Prostate gland (tissue), 2 donors: ENCODE results near the gene UBR3. TPM values are rescaled to one million over a fixed set of nuclear protein-coding genes. Genes with fewer than 3 reads are reported as not detected.
"Not testable (repeated sequence)": the region's sequence is repeated elsewhere in the genome, so short reads cannot be mapped to it uniquely, and the experiment has no call there.

Experiments
- DNase-seq: peaks from one replicate; pipeline ENCODE4 v3.0.0-alpha.2; 2019; ENCODE audit warnings: low spot score
- H3K27ac ChIP-seq, 2 donors: fragments of 200-600 bp; sonication (generic); 2 replicates each; pipeline ENCODE4 v1.5.1; 2017 to 2019
- H3K27me3 ChIP-seq: fragments of 200-600 bp; sonication (generic); replicated peaks from 2 replicates; pipeline ENCODE4 v1.5.1; 2019; ENCODE audit not compliant: insufficient read depth
- H3K36me3 ChIP-seq, 2 donors: fragments of 200-600 bp; sonication (generic); 1 replicate in 1 of 2; 2 replicates in 1 of 2; pipeline versions ENCODE4 v1.5.1 to v1.8.1; 2017 to 2019
- H3K4me1 ChIP-seq: fragments of 200-600 bp; sonication (generic); replicated peaks from 2 replicates; pipeline ENCODE4 v1.5.1; 2019
- H3K4me3 ChIP-seq, 2 donors: fragments of 200-600 bp; sonication (generic); 2 replicates each; pipeline ENCODE4 v1.5.1; 2017 to 2019
- H3K9me3 ChIP-seq: fragments of 200-600 bp; sonication (generic); 2 replicates; pipeline ENCODE4 v1.5.1; 2017
- CTCF ChIP-seq, 4 experiments: fragments of 200-600 bp in 2 of 4; fragments of 450-650 bp in 2 of 4; sonication (generic) in 2 of 4; IDR thresholded peaks; 1 replicate in 3 of 4; 2 replicates in 1 of 4; pipeline ENCODE4 v1.5.1; 2016 to 2019; ENCODE audit warnings: antibody characterized with exemption in 4 of 4, mild to moderate bottlenecking in 2 of 4, moderate library complexity in 2 of 4
- POLR2A ChIP-seq: fragments of 450-650 bp; IDR thresholded peaks from one replicate; pipeline ENCODE4 v1.6.1; 2016; ENCODE audit warnings: antibody characterized with exemption, mild to moderate bottlenecking
- POLR2AphosphoS5 ChIP-seq: sonication (generic); formaldehyde crosslinking; IDR thresholded peaks from one replicate; pipeline ENCODE4 v1.6.1; 2017; ENCODE audit warnings: antibody characterized with exemption
- WGBS: methylation state at CpG from one replicate; pipeline ENCODE4 v1.1.5; 2018; 5-methylcytosine and 5-hydroxymethylcytosine counted together
- intact Hi-C: fragments of 100-400 bp; cut with DNase I; formaldehyde crosslinking; loops from one replicate; pipeline ENCODE4 v1.14.2; 2022
- total RNA-seq, 2 donors: library from RNA; depleted of rRNA; stranded (reverse); fragments of >200 nt; gene quantifications; one replicate each; pipeline ENCODE4 v1.1.0, GENCODE V29; 2016

The UBR3 gene
- total RNA-seq, 2 donors from 2014 or later = 41.1 to 89.9 TPM

GRCh38 chr2:169838743-169839489 lies 11.7 kb downstream of the UBR3 start:
- H3K27me3 ChIP-seq = no peaks in the 10 kb centered on the region
- H3K9me3 ChIP-seq = no peaks in the 10 kb centered on the region
- no peak overlapping the region for H3K27ac ChIP-seq
- WGBS = 98% methylated on average over 2 of the region's 2 CpGs
- H3K4me3 ChIP-seq = no peak overlapping the region
- intact Hi-C loops = no loop called here
- no peaks in the 10 kb centered on the region for H3K36me3 ChIP-seq
- DNase-seq = no peak
- no peaks in the 10 kb centered on the region for H3K4me1 ChIP-seq
- no peak for TF ChIP-seq POLR2A
- no peak for TF ChIP-seq POLR2AphosphoS5
- TF ChIP-seq CTCF (IDR thresholded peaks at IDR 0.05) = no peak

GRCh38 chr2:169839954-169840746 lies 12.9 kb downstream of the UBR3 start:
- Histone ChIP-seq H3K4me1 (no peaks in the 10 kb centered on the region), H3K4me3 (no peak overlapping the region), H3K27me3 (no peaks in the 10 kb centered on the region), H3K27ac (no peak overlapping the region), H3K36me3 (no peaks in the 10 kb centered on the region), H3K9me3 (no peaks in the 10 kb centered on the region)
- TF ChIP-seq POLR2AphosphoS5 (no peak), POLR2A (no peak), CTCF (IDR thresholded peaks at IDR 0.05) (no peak)
- DNase-seq = no peak
- 58% methylated on average over 10 of the region's 10 CpGs for WGBS
- intact Hi-C loops = no loop called here

GRCh38 chr2:169840747-169841142 lies 13.5 kb downstream of the UBR3 start:
- Histone ChIP-seq H3K36me3 (no peaks in the 10 kb centered on the region), H3K27me3 (no peaks in the 10 kb centered on the region), H3K9me3 (no peaks in the 10 kb centered on the region), H3K4me1 (no peaks in the 10 kb centered on the region), H3K4me3 (no peak overlapping the region), H3K27ac (no peak overlapping the region)
- no peak for DNase-seq
- no peak for TF ChIP-seq POLR2AphosphoS5
- TF ChIP-seq CTCF (IDR thresholded peaks at IDR 0.05) = no peak
- intact Hi-C loops = no loop called here
- WGBS = 100% methylated on average over 2 of the region's 2 CpGs

DNA sequence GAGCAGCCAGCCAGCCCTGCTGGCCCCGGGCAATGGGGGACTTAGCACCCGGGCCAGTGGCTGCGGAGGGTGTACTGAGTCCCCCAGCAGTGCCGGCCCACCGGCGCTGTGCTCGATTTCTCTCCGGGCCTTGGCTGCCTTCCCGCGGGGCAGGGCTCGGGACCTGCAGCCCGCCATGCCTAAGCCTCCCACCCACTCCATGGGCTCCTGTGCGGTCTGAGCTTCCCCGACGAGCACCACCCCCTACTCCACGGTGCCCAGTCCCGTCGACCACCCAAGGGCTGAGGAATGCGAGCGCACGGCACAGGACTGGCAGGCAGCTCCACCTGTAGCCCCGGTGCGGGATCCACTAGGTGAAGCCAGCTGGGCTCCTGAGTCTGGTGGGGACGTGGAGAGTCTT lies 14.4 kb downstream of the UBR3 start:
- H3K4me1 ChIP-seq, H3K27ac ChIP-seq, H3K4me3 ChIP-seq, intact Hi-C loops, DNase-seq, H3K27me3 ChIP-seq, H3K9me3 ChIP-seq, H3K36me3 ChIP-seq: not testable (repeated sequence)
- 95% methylated on average over 23 of the region's 24 CpGs for WGBS

GRCh38 chr2:169845016-169845415 lies 17.8 kb downstream of the UBR3 start:
- H3K27me3 ChIP-seq = no peaks in the 10 kb centered on the region
- H3K9me3 ChIP-seq = no peaks in the 10 kb centered on the region
- no peak overlapping the region for H3K4me3 ChIP-seq
- no peak for DNase-seq
- no peaks in the 10 kb centered on the region for H3K4me1 ChIP-seq
- TF ChIP-seq POLR2A (no peak), POLR2AphosphoS5 (no peak), CTCF (IDR thresholded peaks at IDR 0.05) (no peak)
- intact Hi-C loops = no loop called here
- WGBS = 100% methylated on average over 2 of the region's 2 CpGs
- no peaks in the 10 kb centered on the region for H3K36me3 ChIP-seq
- no peak overlapping the region for H3K27ac ChIP-seq

GRCh38 chr2:169848959-169849693 lies 21.9 kb downstream of the UBR3 start:
- H3K36me3 ChIP-seq, H3K4me1 ChIP-seq, intact Hi-C loops, DNase-seq, H3K4me3 ChIP-seq, H3K9me3 ChIP-seq, H3K27ac ChIP-seq, H3K27me3 ChIP-seq: not testable (repeated sequence)
- WGBS = 86% methylated on average over 8 of the region's 8 CpGs
